ENCODE results near the gene UACA. TPM values are rescaled to one million over a fixed set of nuclear protein-coding genes. Genes with fewer than 3 reads are reported as not detected.

The UACA gene
- total and polyA plus RNA-seq, 9 of the 15 experiments (the other 6 are each of a cell fraction or from before 2014, with no cell fraction given), result 0.06 to 0.33 (median 0.15) TPM; not detected in 5

GRCh38 chr15:70665599-70665998 lies 97.8 kb downstream of the UACA start:
- POLR2A ChIA-PET, result no interaction called here
- H3K27me3 ChIP-seq (ENCODE audit: control insufficient read depth in 2 of 2, insufficient read depth in 2 of 2, low read length in 2 of 2), result peaks cover 0 to 2% of the 10 kb centered on the region in 2 experiments; a peak in 2 of 5 replicates
- BruUV-seq (replicated peaks), result no TSS peak
- ATAC-seq (no peak), FAIRE-seq (no peak), DNase-seq (ENCODE audit: extremely low read depth in 1 of 4, low spot score in 3 of 4) (no peak)
- H2AFZ ChIP-seq (ENCODE audit: low read depth, low read length), result no peak overlapping the region
- H3K9me3 ChIP-seq (replicated peaks; ENCODE audit: control insufficient read depth, insufficient read depth, low read depth, low read length), result no peaks in the 10 kb centered on the region
- WGBS (ENCODE audit: insufficient coverage, low coverage, missing lambda C conversion rate), result 0% methylated on average over 1 of the region's 1 CpG
- no peak overlapping the region for H3K9ac ChIP-seq (ENCODE audit: insufficient read depth in 1 of 2, low read depth in 2 of 2, low read length in 2 of 2)
- in situ Hi-C loops (cut with MboI), result no loop called here
- no peaks in the 10 kb centered on the region for H3K4me1 ChIP-seq (replicated peaks in 1 of 2; ENCODE audit: control insufficient read depth in 2 of 2, insufficient read depth in 2 of 2, low read length in 2 of 2)
- TF ChIP-seq TFAM (CRISPR knock-in tag; conservative IDR thresholded peaks at IDR 0.05), result no peak
- TF ChIP-seq FOXJ2 (tag; IDR thresholded peaks at IDR 0.05), result no peak
- TF ChIP-seq MEF2D (tag; conservative IDR thresholded peaks at IDR 0.05; ENCODE audit: low read depth), result no peak
- TF ChIP-seq NRF1 (conservative IDR thresholded peaks at IDR 0.05 in 1 of 2, IDR thresholded peaks at IDR 0.05 in 1 of 2), result no peak
- TF ChIP-seq ZNF695 (CRISPR knock-in tag; IDR thresholded peaks at IDR 0.05), result no peak
- TF ChIP-seq TRIM24 (IDR thresholded peaks at IDR 0.05), result no peak
- no peak for TF ChIP-seq GTF2F1 (IDR thresholded peaks at IDR 0.05; ENCODE audit: low read depth, low read length)
- no peak for TF ChIP-seq RBM15 (IDR thresholded peaks at IDR 0.05; ENCODE audit: insufficient read depth, low read length)
- TF ChIP-seq ESRRB (CRISPR knock-in tag; IDR thresholded peaks at IDR 0.05; ENCODE audit: borderline replicate concordance), result no peak
- TF ChIP-seq ZNF174 (CRISPR knock-in tag; IDR thresholded peaks at IDR 0.05), result no peak
- H3K4me3 ChIP-seq, result no peak overlapping the region
- H4K20me1 ChIP-seq (replicated peaks; ENCODE audit: control insufficient read depth, insufficient read depth, low read length), result no peaks in the 10 kb centered on the region
- no peak overlapping the region for H3K27ac ChIP-seq (ENCODE audit: extremely low read depth, low read depth, low read length)
- H3K79me2 ChIP-seq (ENCODE audit: control insufficient read depth, insufficient read depth, low read length), result no peaks in the 10 kb centered on the region
- intact Hi-C loops (cut with micrococcal nuclease), result no loop called here
- H3K4me2 ChIP-seq (ENCODE audit: insufficient read depth, low read length), result no peak overlapping the region
- no peaks in the 10 kb centered on the region for H3K36me3 ChIP-seq (ENCODE audit: control insufficient read depth, insufficient read depth, low read length)
- no peaks in the 10 kb centered on the region for H3K9me1 ChIP-seq (ENCODE audit: control insufficient read depth, insufficient read depth, low read length)
- CTCF ChIA-PET (ENCODE audit: low intra/inter-chr PET ratio), result no interaction called here

Measured in K562 (cell line).